ENCODE results near the gene PTGER4. TPM values are rescaled to one million over a fixed set of nuclear protein-coding genes. Genes with fewer than 3 reads are reported as not detected.
A peak's percentile ranks its signal among the peaks of the same experiment; 100 is the strongest.

The PTGER4 gene
- total RNA-seq, 1 donor from 2014 or later, result 73.3 TPM

DNA sequence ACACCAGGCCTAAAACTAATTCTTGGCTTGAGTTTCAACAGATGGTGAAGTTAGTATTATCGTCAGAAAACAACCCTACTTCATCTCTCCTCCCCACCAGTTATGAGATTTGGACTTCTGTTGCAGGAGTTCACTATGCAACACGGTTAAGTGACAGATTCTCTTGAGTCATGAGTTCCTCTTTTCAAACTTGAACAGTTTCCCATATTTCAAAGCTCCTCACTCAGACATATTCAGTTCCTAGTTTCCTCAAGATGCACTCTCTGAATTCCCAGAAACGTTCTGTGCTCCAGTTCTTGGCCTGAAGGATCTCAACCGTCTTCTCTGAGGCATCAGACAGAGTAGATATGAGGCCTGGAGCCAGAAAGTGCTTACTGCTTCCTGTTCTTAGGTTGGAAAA, 7.3 kb upstream of the PTGER4 start:
- no peak overlapping the region for H3K27ac Mint-ChIP-seq
- DNase-seq (no peak), ATAC-seq (ENCODE audit: low read depth) (peak; percentile 74)
- H3K36me3 Mint-ChIP-seq (ENCODE audit: low read depth), result no peaks in the 10 kb centered on the region
- TF ChIP-seq, protein P1, sequence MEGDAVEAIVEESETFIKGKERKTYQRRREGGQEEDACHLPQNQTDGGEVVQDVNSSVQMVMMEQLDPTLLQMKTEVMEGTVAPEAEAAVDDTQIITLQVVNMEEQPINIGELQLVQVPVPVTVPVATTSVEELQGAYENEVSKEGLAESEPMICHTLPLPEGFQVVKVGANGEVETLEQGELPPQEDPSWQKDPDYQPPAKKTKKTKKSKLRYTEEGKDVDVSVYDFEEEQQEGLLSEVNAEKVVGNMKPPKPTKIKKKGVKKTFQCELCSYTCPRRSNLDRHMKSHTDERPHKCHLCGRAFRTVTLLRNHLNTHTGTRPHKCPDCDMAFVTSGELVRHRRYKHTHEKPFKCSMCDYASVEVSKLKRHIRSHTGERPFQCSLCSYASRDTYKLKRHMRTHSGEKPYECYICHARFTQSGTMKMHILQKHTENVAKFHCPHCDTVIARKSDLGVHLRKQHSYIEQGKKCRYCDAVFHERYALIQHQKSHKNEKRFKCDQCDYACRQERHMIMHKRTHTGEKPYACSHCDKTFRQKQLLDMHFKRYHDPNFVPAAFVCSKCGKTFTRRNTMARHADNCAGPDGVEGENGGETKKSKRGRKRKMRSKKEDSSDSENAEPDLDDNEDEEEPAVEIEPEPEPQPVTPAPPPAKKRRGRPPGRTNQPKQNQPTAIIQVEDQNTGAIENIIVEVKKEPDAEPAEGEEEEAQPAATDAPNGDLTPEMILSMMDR (IDR thresholded peaks at IDR 0.05), result no peak
- intact Hi-C loops (cut with micrococcal nuclease), result no loop called here
- no peaks in the 10 kb centered on the region for H3K27me3 Mint-ChIP-seq
- ChIA-PET CTCF (no interaction called here), POLR2A (interaction anchor here (0.6 to 1.3 kb wide), 3 partner anchors 11 to 162 kb away, joined by 3 to 8 read pairs (median 3); partner anchors contain the start of gene RPL37)
- no peaks in the 10 kb centered on the region for H3K9me3 Mint-ChIP-seq
- H3K4me3 Mint-ChIP-seq, result no peak overlapping the region
- peaks cover 23% of the 10 kb centered on the region for H3K4me1 Mint-ChIP-seq

DNA sequence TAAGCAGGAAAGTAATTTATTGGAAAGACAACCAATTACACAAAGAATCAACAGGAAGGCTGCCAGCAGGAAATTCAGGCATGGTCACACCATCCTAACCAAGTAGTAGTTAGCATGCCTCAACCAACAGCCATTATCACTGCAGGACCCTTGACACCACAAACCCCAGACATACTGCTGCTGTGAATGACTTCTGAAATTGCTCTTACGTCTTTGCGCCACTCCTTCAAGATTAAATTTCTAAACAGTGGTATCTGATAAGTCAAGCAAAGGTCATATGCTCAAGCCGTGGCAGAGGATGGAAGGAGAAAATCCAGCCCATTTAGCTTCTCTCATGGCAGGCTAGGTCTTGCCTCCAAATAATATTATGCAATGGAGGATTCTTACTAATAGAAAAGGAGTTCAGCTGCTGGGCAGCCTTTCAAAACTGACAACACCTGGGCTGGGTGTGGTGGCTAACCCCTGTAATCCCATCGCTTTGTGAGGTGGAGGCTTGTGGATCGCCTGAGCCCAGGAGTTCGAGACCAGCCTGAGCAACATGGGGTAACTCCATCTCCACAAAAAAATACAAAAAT, 5.0 kb upstream of the PTGER4 start:
- ATAC-seq (ENCODE audit: low read depth) (no peak), DNase-seq (no peak)
- Mint-ChIP-seq H3K27ac (no peak overlapping the region), H3K27me3 (no peaks in the 10 kb centered on the region), H3K4me3 (no peak overlapping the region), H3K4me1 (peaks cover 30% of the 10 kb centered on the region), H3K36me3 (ENCODE audit: low read depth) (peaks cover 2% of the 10 kb centered on the region), H3K9me3 (no peaks in the 10 kb centered on the region)
- ChIA-PET CTCF (no interaction called here), POLR2A (no interaction called here)
- intact Hi-C loops (cut with micrococcal nuclease), result loop anchor here (5.0 kb wide), 1 partner anchor 102 kb away; no protein-coding TSS in a partner anchor
- TF ChIP-seq, protein P1 (IDR thresholded peaks at IDR 0.05), result no peak

DNA sequence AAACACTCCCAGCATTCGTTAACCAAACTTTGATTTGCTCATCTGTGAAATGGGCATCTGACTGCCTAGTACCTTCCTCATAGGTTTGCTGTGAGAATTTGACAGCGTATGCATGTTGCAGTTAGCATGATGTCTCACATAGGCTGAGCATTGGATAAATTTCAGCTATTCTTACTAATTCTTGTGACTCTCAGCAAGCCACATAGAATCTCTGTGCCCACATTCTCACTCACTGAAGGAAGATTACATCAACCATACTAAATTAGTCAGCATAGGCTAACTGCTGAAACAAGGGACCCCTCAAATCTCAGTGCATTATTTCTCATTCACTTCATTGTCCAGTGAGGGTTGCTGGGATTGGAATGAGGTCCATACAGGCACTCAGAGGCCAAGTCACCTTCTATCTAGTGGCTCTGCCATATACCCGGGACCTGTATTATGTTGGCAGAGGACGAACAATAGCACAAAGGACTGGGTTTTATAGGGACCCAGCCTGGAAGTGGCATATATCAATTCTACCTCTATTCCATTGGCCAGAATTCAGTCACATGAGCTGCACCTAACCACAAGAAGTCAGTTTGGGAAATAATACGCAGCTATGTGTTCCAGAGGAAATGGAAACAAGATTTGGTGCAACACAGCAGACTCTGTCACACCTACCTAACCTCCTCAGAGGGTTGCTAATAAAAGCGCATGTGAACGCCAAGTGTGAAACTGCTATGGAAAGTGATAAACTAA, 4.2 kb upstream of the PTGER4 start:
- ChIA-PET CTCF (no interaction called here), POLR2A (interaction anchor here (0.7 kb wide), 1 partner anchor 540 kb away, joined by 3 read pairs; no protein-coding TSS in a partner anchor)
- TF ChIP-seq, protein P1 (IDR thresholded peaks at IDR 0.05), result no peak
- intact Hi-C loops (cut with micrococcal nuclease), result loop anchor here (5.0 kb wide), 1 partner anchor 103 kb away; no protein-coding TSS in a partner anchor
- ATAC-seq (ENCODE audit: low read depth) (no peak), DNase-seq (no peak)
- no peak overlapping the region for H3K4me3 Mint-ChIP-seq
- H3K9me3 Mint-ChIP-seq, result no peaks in the 10 kb centered on the region
- no peaks in the 10 kb centered on the region for H3K27me3 Mint-ChIP-seq
- peaks cover 8% of the 10 kb centered on the region for H3K36me3 Mint-ChIP-seq (ENCODE audit: low read depth)
- peaks cover 24% of the 10 kb centered on the region for H3K4me1 Mint-ChIP-seq
- H3K27ac Mint-ChIP-seq, result no peak overlapping the region

DNA sequence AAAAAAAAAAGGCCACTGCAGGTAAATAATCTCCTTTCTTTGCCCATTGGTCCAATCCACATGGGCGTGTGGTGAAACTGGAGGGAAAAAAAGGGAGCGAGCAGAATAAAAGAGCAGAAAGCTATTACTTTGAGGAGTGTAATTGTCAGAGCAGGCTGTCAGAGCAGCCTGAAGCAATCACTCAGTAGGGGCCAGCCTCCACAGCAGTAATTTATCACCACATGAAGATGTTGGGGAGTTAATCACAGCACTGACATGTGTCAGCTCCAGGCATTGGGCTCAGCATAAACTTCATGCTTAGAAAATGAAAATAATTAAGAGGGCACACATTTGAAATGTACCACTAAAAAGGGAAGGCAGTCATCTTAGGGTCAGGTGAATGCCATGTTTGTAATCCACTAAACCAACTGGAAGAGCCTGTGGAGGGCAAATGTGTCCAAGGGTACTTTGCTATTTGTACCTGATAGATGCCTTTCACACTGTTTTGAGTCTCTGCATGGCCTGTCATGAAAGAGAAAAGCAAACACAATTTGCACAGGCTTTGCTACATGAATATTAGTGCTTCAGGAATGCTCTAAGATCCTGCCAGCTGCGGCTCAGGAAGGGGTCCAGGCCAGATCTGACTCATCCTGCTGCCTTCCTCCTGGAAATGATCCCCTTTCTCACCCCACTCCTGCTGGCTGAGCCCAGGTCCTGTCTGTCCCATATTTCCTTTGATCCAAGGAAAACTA, 2.9 kb upstream of the PTGER4 start:
- Mint-ChIP-seq H3K36me3 (ENCODE audit: low read depth) (peaks cover 20% of the 10 kb centered on the region), H3K27me3 (no peaks in the 10 kb centered on the region), H3K4me3 (no peak overlapping the region), H3K27ac (no peak overlapping the region), H3K4me1 (peaks cover 32% of the 10 kb centered on the region), H3K9me3 (no peaks in the 10 kb centered on the region)
- DNase-seq (no peak), ATAC-seq (ENCODE audit: low read depth) (no peak)
- intact Hi-C loops (cut with micrococcal nuclease), result loop anchor here (5.0 kb wide), 1 partner anchor 104 kb away; no protein-coding TSS in a partner anchor
- POLR2A ChIA-PET, result interaction anchor here (0.7 kb wide), 1 partner anchor 541 kb away, joined by 3 read pairs; no protein-coding TSS in a partner anchor
- TF ChIP-seq, protein P1 (IDR thresholded peaks at IDR 0.05), result no peak
- CTCF ChIA-PET, result interaction anchor here (0.6 to 1.1 kb wide), 3 partner anchors 10 to 80 kb away, joined by 3 to 4 read pairs (median 3); no protein-coding TSS in a partner anchor

Data from activated B cell treated with CpG ODN at 0.5 μM for 24 hours (primary cell).